Testis (tissue), 2 donors: ENCODE data around the gene MYRF.

Source experiments
- CTCF ChIP-seq, 3 experiments: fragments of 450-650 bp in 2 of 3; fragments of 200-600 bp in 1 of 3; sonication (generic) in 1 of 3; IDR thresholded peaks; one replicate each; pipeline ENCODE4 v1.5.1; 2016 to 2019; ENCODE audit warnings: antibody characterized with exemption in 3 of 3, mild to moderate bottlenecking in 2 of 3, moderate library complexity in 1 of 3
- POLR2A ChIP-seq: fragments of 450-650 bp; IDR thresholded peaks from one replicate; pipeline ENCODE4 v1.6.1; 2017; ENCODE audit warnings: antibody characterized with exemption, mild to moderate bottlenecking, moderate library complexity

DNA sequence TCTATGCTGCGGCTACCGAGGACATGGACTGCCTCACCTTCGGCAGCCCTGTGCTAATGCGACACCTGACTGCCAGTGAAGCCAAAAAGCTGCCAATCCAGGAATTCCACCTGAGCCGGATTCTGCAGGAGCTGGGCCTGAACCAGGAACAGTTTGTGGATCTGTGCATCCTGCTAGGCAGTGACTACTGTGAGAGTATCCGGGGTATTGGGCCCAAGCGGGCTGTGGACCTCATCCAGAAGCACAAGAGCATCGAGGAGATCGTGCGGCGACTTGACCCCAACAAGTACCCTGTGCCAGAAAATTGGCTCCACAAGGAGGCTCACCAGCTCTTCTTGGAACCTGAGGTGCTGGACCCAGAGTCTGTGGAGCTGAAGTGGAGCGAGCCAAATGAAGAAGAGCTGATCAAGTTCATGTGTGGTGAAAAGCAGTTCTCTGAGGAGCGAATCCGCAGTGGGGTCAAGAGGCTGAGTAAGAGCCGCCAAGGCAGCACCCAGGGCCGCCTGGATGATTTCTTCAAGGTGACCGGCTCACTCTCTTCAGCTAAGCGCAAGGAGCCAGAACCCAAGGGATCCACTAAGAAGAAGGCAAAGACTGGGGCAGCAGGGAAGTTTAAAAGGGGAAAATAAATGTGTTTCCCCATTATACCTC, 43.6 kb downstream of the MYRF start:
- no peak for TF ChIP-seq CTCF (IDR thresholded peaks at IDR 0.05)
- TF ChIP-seq POLR2A: no peak
